ENCODE data around the gene LCE3A.

DNA sequence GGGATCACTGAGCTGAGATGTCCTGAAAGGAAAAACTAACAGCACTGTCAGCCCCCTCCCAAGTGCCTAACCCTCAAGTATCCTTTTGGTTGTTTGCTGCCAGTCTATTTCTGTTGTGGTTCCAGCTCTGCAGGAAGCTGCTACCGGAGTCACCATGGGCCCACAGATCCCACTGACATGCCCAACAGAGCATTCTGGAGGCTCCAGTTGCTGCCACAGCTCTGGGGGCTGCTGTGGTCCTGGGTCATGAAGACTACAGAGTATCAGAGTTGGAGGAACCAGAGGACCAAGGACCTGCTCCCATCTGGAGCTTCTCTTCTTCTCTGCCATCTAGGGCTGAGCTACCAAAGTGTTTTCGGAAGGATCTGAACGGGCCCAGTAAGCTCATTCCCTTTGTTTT is 910 bp downstream of the LCE3A start:
- TF ChIP-seq, protein P1, sequence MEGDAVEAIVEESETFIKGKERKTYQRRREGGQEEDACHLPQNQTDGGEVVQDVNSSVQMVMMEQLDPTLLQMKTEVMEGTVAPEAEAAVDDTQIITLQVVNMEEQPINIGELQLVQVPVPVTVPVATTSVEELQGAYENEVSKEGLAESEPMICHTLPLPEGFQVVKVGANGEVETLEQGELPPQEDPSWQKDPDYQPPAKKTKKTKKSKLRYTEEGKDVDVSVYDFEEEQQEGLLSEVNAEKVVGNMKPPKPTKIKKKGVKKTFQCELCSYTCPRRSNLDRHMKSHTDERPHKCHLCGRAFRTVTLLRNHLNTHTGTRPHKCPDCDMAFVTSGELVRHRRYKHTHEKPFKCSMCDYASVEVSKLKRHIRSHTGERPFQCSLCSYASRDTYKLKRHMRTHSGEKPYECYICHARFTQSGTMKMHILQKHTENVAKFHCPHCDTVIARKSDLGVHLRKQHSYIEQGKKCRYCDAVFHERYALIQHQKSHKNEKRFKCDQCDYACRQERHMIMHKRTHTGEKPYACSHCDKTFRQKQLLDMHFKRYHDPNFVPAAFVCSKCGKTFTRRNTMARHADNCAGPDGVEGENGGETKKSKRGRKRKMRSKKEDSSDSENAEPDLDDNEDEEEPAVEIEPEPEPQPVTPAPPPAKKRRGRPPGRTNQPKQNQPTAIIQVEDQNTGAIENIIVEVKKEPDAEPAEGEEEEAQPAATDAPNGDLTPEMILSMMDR (IDR thresholded peaks at IDR 0.05; ENCODE audit: insufficient read depth, low read length, poor library complexity, severe bottlenecking), result no peak
- TF ChIP-seq EZH2phosphoT487 (conservative IDR thresholded peaks at IDR 0.05; ENCODE audit: low read length), result no peak

All from SU-DHL-6 (cell line).